Esophagus squamous epithelium (tissue), 4 donors: ENCODE results near the gene PGLYRP2.

ENCODE experiments used
- CTCF ChIP-seq, 6 experiments: fragments of 450-650 bp in 4 of 6; fragments of 200-600 bp in 2 of 6; sonication (generic) in 2 of 6; IDR thresholded peaks; one replicate each; pipeline ENCODE4 v1.5.1; 2016 to 2019; ENCODE audit warnings: antibody characterized with exemption in 6 of 6, mild to moderate bottlenecking in 4 of 6, moderate library complexity in 4 of 6
- POLR2A ChIP-seq, 4 donors: fragments of 450-650 bp; IDR thresholded peaks; one replicate each; pipeline ENCODE4 v1.6.1; 2017; ENCODE audit warnings: antibody characterized with exemption in 4 of 4, mild to moderate bottlenecking in 4 of 4, moderate library complexity in 3 of 4

DNA sequence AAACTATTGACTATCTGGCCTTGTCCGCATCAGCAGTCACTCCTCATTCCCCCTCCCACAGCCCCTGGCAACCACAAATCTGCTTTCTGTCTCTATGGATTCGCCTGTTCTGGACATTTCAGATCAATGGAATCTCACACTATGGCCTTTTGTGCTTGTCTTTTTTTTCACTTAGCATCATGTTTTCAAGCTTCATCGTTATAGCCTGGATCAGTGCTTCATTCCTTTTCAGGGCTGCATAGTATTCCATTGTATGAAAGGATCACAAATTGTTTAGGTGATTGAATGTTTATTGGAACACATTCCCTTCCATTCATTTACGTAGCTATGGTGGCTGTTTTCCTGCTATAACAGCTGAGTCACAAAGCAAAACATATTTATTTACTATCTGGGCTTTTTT is 7.7 kb upstream of the PGLYRP2 start:
- TF ChIP-seq CTCF (IDR thresholded peaks at IDR 0.05) (no peak), POLR2A (IDR thresholded peaks at IDR 0.05) (no peak)
